CD14-positive monocyte (primary cell): ENCODE results near the gene PRSS50. TPM values are rescaled to one million over a fixed set of nuclear protein-coding genes. Genes with fewer than 3 reads are reported as not detected.
A peak's percentile ranks its signal among the peaks of the same experiment; 100 is the strongest.

Source experiments
- DNase-seq, 3 donors: peaks; one replicate each; pipeline ENCODE4 v3.0.0-alpha.2; 2011 to 2022
- H2AFZ ChIP-seq: 2 replicates; pipeline ENCODE4 v1.6.0; 2012; ENCODE audit warnings: mild to moderate bottlenecking, low read depth, low read length, inconsistent platforms; ENCODE audit not compliant: insufficient read depth, poor library complexity, severe bottlenecking
- H3K27ac ChIP-seq, 2 donors: 1 replicate in 1 of 2; 2 replicates in 1 of 2; pipeline ENCODE4 v1.5.1; 2012 to 2013; ENCODE audit warnings: low read length in 2 of 2, control low read depth in 1 of 2, inconsistent platforms in 1 of 2, low read depth in 1 of 2, mild to moderate bottlenecking in 1 of 2
- H3K27me3 ChIP-seq, 2 donors: one replicate each; pipeline versions ENCODE4 v1.6.0 to v1.6.1; 2011 to 2013; ENCODE audit warnings: low read length in 2 of 2; ENCODE audit not compliant: control insufficient read depth in 2 of 2, insufficient read depth in 2 of 2
- H3K36me3 ChIP-seq, 2 donors: replicated peaks in 1 of 2; 1 replicate in 1 of 2; 2 replicates in 1 of 2; pipeline versions ENCODE4 v1.5.1 to v1.6.1; 2012 to 2013; ENCODE audit warnings: low read length in 2 of 2, control low read depth in 1 of 2, inconsistent platforms in 1 of 2, mild to moderate bottlenecking in 1 of 2; ENCODE audit not compliant: insufficient read depth in 2 of 2, control insufficient read depth in 1 of 2
- H3K4me1 ChIP-seq, 2 donors: 1 replicate in 1 of 2; 2 replicates in 1 of 2; pipeline versions ENCODE4 v1.5.1 to v1.6.1; 2012 to 2013; ENCODE audit warnings: low read length in 2 of 2, control low read depth in 1 of 2, inconsistent platforms in 1 of 2, mild to moderate bottlenecking in 1 of 2, moderate library complexity in 1 of 2; ENCODE audit not compliant: insufficient read depth in 2 of 2, control insufficient read depth in 1 of 2
- H3K4me2 ChIP-seq: replicated peaks from 2 replicates; pipeline ENCODE3; 2012; ENCODE audit warnings: low read length, moderate library complexity, mild to moderate bottlenecking; ENCODE audit not compliant: poor library complexity, severe bottlenecking; ENCODE audit errors: extremely low read depth
- H3K4me3 ChIP-seq, 3 experiments: fragments of 200-600 bp in 1 of 3; sonication (generic) in 1 of 3; replicated peaks in 1 of 3; 1 replicate in 2 of 3; 2 replicates in 1 of 3; pipeline ENCODE4 v1.5.1; 2011 to 2013; ENCODE audit warnings: low read length in 3 of 3, mild to moderate bottlenecking in 3 of 3, control low read depth in 2 of 3, low read depth in 2 of 3, inconsistent platforms in 1 of 3, moderate library complexity in 1 of 3
- H3K79me2 ChIP-seq: 2 replicates; pipeline ENCODE4 v1.6.0; 2012; ENCODE audit warnings: mild to moderate bottlenecking, control low read depth, inconsistent platforms, low read length, moderate library complexity; ENCODE audit not compliant: insufficient read depth
- H3K9ac ChIP-seq: 2 replicates; pipeline ENCODE4 v1.6.0; 2017; ENCODE audit warnings: low read length, mild to moderate bottlenecking; ENCODE audit not compliant: insufficient read depth, poor library complexity, severe bottlenecking
- H3K9me3 ChIP-seq, 2 donors: replicated peaks in 1 of 2; 1 replicate in 1 of 2; 2 replicates in 1 of 2; pipeline versions ENCODE4 v1.5.1 to v1.6.1; 2012 to 2013; ENCODE audit warnings: low read length in 2 of 2, control low read depth in 1 of 2; ENCODE audit not compliant: control insufficient read depth in 1 of 2, insufficient read depth in 1 of 2
- H4K20me1 ChIP-seq: 2 replicates; pipeline ENCODE4 v1.6.0; 2012; ENCODE audit warnings: mild to moderate bottlenecking, low read length, control low read depth, moderate library complexity; ENCODE audit not compliant: insufficient read depth
- H3K27ac Mint-ChIP-seq, 7 donors: one replicate each; pipeline ENCODE4 v1.8.0; 2020; ENCODE audit warnings: mild to moderate bottlenecking in 7 of 7, mixed read lengths in 7 of 7, moderate library complexity in 6 of 7, inconsistent platforms in 2 of 7
- H3K27me3 Mint-ChIP-seq, 3 donors: one replicate each; pipeline ENCODE4 v1.8.0; 2021 to 2022; ENCODE audit warnings: low read depth in 3 of 3, mild to moderate bottlenecking in 3 of 3, mixed read lengths in 3 of 3, moderate library complexity in 3 of 3, inconsistent platforms in 1 of 3
- H3K36me3 Mint-ChIP-seq, 2 donors: one replicate each; pipeline ENCODE4 v1.8.0; 2020; ENCODE audit warnings: mixed read lengths in 2 of 2, inconsistent platforms in 1 of 2, mild to moderate bottlenecking in 1 of 2
- H3K4me1 Mint-ChIP-seq: one replicate; pipeline ENCODE4 v1.8.0; 2020; ENCODE audit warnings: mild to moderate bottlenecking, mixed read lengths
- H3K4me3 Mint-ChIP-seq, 2 donors: one replicate each; pipeline ENCODE4 v1.8.0; 2020; ENCODE audit warnings: mild to moderate bottlenecking in 2 of 2, mixed read lengths in 2 of 2, moderate library complexity in 1 of 2
- H3K9me3 Mint-ChIP-seq, 7 donors: one replicate each; pipeline ENCODE4 v1.8.0; 2020 to 2022; ENCODE audit warnings: mixed read lengths in 7 of 7, mild to moderate bottlenecking in 6 of 7, moderate library complexity in 6 of 7, inconsistent platforms in 2 of 7
- WGBS: methylation state at CpG from one replicate; pipeline ENCODE4 v1.1.5; 2013; ENCODE audit warnings: missing lambda C conversion rate; ENCODE audit not compliant: insufficient coverage; 5-methylcytosine and 5-hydroxymethylcytosine counted together
- intact Hi-C, 2 donors: fragments of 100-400 bp; cut with micrococcal nuclease; formaldehyde crosslinking; loops; one replicate each; pipeline versions ENCODE4 v1.15.0 to v1.15.1; 2023
- polyA plus RNA-seq, 3 donors: library from polyadenylated mRNA; depleted of rRNA in 1 of 3; unstranded in 2 of 3; stranded (reverse) in 1 of 3; fragments of 300-500 nt in 2 of 3; fragments of >200 nt in 1 of 3; fragmentation: Illumina TruSeq in 2 of 3; gene quantifications; 1 replicate in 2 of 3; 2 replicates in 1 of 3; pipeline ENCODE4 v1.2.3, GENCODE V29; 2012 to 2021
- TF ChIP-seq, protein P1 (sequence below): fragments of 200-600 bp; IDR thresholded peaks from one replicate; pipeline ENCODE4 v1.8.0; 2022; ENCODE audit warnings: antibody characterized with exemption, mild to moderate bottlenecking

The PRSS50 gene
- polyA plus RNA-seq, 3 donors, result not detected

DNA sequence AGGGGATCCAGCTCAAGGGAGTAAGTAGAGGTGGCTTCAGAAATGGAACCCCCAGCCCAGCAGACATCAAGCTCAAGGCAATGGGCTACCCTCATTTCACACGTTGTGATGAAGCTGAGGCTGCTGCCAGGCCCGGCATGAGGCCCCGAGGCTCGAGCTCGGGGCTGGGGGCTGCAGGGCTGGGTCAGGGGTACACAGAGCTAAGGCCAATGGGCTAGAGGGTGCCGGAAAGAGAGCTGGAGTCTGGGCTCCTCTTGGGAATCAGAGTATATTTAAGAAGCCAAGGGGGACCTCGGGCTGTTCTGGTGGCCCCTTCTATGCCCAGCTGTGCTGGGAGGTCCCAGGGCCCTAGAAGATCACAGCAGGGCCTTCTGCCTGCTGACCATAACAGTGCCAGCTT, 7.4 kb downstream of the PRSS50 start:
- Histone ChIP-seq H3K4me3 (no peak overlapping the region), H3K79me2 (no peaks in the 10 kb centered on the region), H3K9me3 (no peaks in the 10 kb centered on the region), H2AFZ (no peak overlapping the region), H3K9ac (no peak overlapping the region), H3K36me3 (no peaks in the 10 kb centered on the region), H3K4me2 (no peak overlapping the region), H3K27me3 (no peaks in the 10 kb centered on the region), H3K27ac (no peak overlapping the region), H3K4me1 (no peaks in the 10 kb centered on the region), H4K20me1 (no peaks in the 10 kb centered on the region)
- no peak overlapping the region for H3K4me3 Mint-ChIP-seq
- no peak for DNase-seq
- intact Hi-C loops, result no loop called here
- no peaks in the 10 kb centered on the region for H3K36me3 Mint-ChIP-seq
- no peaks in the 10 kb centered on the region for H3K9me3 Mint-ChIP-seq
- 97% methylated on average over 7 of the region's 7 CpGs for WGBS
- TF ChIP-seq, protein P1, sequence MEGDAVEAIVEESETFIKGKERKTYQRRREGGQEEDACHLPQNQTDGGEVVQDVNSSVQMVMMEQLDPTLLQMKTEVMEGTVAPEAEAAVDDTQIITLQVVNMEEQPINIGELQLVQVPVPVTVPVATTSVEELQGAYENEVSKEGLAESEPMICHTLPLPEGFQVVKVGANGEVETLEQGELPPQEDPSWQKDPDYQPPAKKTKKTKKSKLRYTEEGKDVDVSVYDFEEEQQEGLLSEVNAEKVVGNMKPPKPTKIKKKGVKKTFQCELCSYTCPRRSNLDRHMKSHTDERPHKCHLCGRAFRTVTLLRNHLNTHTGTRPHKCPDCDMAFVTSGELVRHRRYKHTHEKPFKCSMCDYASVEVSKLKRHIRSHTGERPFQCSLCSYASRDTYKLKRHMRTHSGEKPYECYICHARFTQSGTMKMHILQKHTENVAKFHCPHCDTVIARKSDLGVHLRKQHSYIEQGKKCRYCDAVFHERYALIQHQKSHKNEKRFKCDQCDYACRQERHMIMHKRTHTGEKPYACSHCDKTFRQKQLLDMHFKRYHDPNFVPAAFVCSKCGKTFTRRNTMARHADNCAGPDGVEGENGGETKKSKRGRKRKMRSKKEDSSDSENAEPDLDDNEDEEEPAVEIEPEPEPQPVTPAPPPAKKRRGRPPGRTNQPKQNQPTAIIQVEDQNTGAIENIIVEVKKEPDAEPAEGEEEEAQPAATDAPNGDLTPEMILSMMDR, result no peak
- no peaks in the 10 kb centered on the region for H3K4me1 Mint-ChIP-seq
- peaks cover 3 to 10% (median 6%) of the 10 kb centered on the region in 3 donors for H3K27me3 Mint-ChIP-seq
- H3K27ac Mint-ChIP-seq, result peak overlapping the region in 1 of 7 donors; percentile 35

DNA sequence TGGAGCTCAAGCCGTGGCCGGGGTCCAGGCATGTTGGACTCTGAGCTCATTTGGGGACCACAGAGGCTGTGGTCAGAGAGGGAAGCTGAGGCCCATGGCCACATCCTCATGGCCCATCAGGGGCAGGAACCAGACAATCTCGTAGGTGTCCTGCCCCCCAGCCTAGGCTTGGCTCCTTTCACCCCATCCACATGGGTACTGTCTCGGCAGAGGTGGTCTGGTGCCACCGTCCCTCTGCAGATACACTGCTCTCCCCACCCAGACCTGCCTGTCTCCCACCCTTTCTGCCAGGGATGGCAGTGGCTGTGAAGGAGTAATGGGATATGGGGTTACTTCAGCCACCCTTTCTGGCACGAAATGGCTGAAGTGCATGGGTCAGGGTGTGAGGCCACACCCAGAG, 7.9 kb downstream of the PRSS50 start:
- 87% methylated on average over 4 of the region's 6 CpGs for WGBS
- Histone ChIP-seq H3K9me3 (no peaks in the 10 kb centered on the region), H3K27ac (no peak overlapping the region), H3K27me3 (no peaks in the 10 kb centered on the region), H3K4me3 (no peak overlapping the region), H4K20me1 (no peaks in the 10 kb centered on the region), H3K36me3 (no peaks in the 10 kb centered on the region), H2AFZ (no peak overlapping the region), H3K4me2 (no peak overlapping the region), H3K4me1 (no peaks in the 10 kb centered on the region), H3K9ac (no peak overlapping the region), H3K79me2 (no peaks in the 10 kb centered on the region)
- Mint-ChIP-seq H3K4me1 (no peaks in the 10 kb centered on the region), H3K4me3 (no peak overlapping the region), H3K27ac (peak overlapping the region in 1 of 7 donors; percentile 35), H3K9me3 (no peaks in the 10 kb centered on the region), H3K27me3 (peaks cover 3 to 9% (median 5%) of the 10 kb centered on the region in 3 donors), H3K36me3 (no peaks in the 10 kb centered on the region)
- peak in 1 of 3 donors; percentile 0 for DNase-seq
- TF ChIP-seq, protein P1, result no peak
- intact Hi-C loops, result loop anchor here (5.0 to 10.0 kb wide), 3 partner anchors 198 to 615 kb away; no protein-coding TSS in a partner anchor
